ENCODE data around the gene ZBTB2.
"Not testable (repeated sequence)": the region's sequence is repeated elsewhere in the genome, so short reads cannot be mapped to it uniquely, and the experiment has no call there.

The ZBTB2 gene

GRCh38 chr6:151399679-151400078 is 8.3 kb upstream of the ZBTB2 start:
- no peak for DNase-seq

DNA sequence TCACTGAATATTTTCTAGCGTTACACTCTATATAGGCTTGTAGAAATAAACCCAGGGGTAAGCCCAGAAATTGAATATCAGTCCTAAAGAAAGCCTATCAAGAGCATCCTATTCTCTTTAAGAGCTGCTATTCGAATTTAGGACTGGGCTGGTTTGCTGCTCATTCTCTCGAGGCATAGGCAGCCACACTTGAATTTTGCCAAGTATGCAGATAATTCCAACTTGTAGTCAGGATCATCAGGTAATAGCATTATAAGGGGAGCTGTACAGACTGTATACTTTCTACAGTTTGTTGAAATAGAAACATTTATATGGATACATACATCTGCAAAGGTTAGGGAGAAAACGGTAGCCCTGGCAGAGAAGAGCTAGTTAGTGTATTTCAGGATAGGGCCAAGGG is 2.1 kb upstream of the ZBTB2 start:
- DNase-seq, result no peak

GRCh38 chr6:151392427-151392826 is 1.1 kb upstream of the ZBTB2 start:
- no peak for DNase-seq

GRCh38 chr6:151390851-151391470 is 398 bp downstream of the ZBTB2 start:
- no peak for DNase-seq

- DNase-seq, result peak; percentile 76
Observed at GRCh38 chr6:151390276-151390850, 996 bp downstream of the ZBTB2 start.

DNA sequence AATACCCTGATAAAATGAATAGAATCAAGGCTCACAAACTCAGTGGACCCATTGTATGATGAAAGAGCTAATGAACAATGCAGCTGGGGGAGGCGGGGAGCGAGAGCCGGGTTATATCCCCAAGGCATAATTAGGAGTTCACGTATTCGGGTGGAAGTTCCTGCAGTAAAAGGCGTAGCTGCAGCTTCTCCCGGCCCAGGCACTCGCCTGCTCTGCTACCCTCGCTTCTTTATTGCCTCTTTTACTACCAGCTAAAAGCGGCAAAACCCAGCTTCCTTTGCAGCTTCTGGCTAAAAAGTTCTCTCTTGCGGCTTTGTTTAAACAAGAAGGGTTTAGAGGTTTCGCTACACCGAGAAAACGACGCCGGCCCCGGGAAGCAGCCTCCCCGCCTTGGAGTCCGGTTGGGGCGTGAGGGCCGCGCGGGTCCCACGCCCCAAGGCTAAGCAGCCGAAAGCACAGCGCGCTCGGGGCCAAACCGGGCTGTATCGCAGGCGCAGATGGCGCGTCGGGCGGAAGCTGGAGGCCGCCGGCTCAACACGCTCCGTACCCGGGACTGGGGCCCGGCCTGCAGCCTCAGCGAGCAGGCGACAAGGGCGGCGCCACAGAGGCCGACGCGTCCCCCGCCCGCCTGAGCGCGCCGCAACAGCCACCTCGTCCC is 1.6 kb downstream of the ZBTB2 start:
- peak; percentile 76 for DNase-seq

DNA sequence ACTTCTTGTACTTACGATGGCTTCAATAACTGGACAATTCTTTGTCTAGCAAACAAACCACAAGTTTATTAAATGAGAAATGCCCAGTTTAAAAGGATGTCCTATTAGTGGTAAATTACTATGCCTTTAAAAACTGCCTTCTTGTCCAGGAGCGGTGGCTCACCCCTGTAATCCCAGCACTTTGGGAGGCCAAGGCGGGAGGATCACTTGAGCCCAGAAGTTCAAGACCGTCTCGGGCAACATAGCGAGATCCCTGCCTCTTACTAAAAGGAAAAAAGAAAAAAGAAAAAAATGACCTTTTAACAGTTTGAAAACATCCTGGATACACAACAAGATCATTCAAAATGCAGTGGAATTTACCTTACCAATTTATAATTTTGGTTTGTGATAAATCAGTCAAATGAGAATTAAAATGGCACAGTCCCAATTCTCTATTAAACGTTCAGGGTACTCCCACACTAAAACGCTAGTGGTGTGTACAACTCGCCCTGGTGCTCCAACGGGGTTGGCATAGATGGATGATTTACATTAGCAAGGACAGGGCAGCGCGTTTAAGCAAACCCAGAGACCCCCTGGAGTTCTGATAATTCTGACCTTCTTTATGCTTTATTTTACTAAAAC is 2.3 kb downstream of the ZBTB2 start:
- DNase-seq, result no peak

DNA sequence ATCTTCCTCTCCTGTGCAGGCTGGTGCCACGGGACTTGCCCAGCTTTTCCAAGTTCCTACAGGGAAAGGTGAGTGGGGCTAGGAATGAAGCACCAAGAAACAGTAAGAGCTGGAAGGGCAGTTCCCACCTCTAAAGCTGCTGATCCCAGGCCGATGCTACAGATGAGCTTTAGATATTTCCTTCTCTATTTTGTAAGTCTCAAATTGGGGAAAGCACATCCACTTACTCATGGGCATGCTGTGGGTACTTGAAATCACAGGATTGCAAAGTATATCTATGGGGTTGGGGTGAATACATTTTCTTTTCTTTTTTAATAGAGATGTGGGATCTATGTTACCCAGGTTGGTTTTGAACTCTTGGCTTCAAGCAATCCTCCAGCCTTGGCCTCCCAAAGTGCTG is 3.1 kb downstream of the ZBTB2 start:
- no peak for DNase-seq

GRCh38 chr6:151387175-151387970 is 4.0 kb downstream of the ZBTB2 start:
- DNase-seq, result no peak

DNA sequence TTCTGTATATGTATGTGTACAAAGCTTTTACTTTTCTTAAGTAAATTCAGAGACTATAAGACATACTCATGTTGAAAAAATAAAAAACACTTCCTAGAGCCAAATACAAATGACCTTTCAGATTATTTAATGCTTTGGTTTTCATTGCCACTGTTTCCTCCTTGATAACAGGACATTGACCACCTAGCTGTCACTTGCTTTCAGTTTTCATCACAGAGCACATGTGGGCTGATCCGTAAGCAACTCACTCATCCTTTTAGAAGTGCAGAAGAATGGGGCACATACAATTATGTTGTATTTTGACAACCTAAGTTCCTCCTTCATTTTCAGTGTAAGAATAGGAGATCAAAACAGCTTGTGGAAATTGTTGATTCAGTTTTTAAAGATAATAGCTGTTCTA is 6.2 kb downstream of the ZBTB2 start:
- no peak for DNase-seq

DNA sequence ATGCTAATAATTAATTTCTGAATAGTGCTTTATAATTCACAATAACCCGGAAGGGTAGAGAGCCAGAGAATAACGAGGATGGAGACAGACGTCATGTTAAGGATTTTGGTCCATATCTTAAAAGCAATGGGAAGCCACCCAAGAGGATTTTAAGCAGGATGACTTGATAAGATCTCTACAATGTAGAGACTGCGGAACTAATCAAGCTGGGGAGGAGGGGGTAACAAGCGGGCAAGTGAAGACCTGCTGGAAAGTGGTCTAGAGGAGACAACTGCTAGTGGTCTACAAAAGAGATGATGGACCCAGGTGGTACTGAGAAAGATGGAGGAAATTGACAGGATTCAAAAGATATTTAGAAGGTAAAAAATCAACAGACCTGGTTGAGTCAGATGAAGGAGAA is 7.2 kb downstream of the ZBTB2 start:
- no peak for DNase-seq

- not testable (repeated sequence) for DNase-seq
Observed at GRCh38 chr6:151382631-151383030, 8.7 kb downstream of the ZBTB2 start.

GRCh38 chr6:151381722-151382121 is 9.6 kb downstream of the ZBTB2 start:
- DNase-seq, result no peak

DNA sequence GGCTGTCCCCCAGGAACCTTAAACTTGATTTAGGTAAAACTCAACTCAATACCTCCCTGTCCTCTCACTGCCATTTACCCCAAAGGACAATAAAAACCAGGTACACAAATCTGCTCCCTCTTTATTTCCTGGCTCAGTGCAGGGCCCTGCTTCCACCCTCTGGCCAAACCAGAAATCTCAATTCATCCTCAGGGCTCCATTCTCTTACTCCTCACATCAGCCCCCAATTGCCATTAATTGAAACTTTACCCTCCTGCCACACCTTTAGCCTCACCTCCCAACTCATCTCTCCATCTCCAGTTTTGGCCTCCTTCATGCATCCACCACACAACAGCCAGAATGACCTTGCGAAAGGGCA is 10.5 kb downstream of the ZBTB2 start:
- DNase-seq, result no peak

- DNase-seq, result no peak
Observed at GRCh38 chr6:151379933-151380847, 11.2 kb downstream of the ZBTB2 start.

DNA sequence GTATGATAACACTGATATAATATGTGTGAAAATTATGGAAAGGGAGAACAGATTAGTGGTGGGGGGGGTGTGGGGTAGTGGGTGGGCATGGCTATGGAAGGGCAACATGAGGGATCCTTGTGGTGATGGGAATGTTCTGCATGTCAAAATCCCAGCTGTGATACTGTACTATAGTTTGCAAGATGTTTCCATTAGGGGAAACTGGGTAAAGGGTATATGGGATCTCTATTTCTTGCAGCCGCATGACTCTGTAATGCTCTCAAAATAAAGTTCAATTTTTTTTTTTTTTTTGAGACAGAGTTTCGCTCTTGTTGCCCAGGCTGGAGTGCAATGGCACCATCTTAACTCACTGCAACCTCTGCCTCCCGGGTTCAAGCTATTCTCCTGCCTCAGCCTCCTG is 14.3 kb downstream of the ZBTB2 start:
- DNase-seq, result no peak

DNA sequence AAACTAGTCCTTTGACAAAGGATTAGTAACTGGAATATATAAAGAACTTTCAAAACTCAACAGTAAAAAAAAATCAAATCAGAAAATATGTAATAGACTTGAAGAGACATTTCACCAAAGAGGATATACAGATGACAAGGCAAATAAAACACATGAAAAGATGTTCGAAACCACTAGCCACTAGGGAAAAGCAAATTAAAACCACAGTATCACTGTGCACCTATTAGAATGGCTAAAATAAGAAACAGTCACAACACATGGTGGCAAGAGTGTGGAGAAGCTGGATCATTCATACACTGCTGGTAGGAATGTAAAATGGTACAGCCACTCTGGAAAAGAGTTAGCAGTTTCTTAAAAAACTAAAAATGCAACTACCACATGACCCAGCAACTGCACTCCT is 14.9 kb downstream of the ZBTB2 start:
- no peak for DNase-seq

DNA sequence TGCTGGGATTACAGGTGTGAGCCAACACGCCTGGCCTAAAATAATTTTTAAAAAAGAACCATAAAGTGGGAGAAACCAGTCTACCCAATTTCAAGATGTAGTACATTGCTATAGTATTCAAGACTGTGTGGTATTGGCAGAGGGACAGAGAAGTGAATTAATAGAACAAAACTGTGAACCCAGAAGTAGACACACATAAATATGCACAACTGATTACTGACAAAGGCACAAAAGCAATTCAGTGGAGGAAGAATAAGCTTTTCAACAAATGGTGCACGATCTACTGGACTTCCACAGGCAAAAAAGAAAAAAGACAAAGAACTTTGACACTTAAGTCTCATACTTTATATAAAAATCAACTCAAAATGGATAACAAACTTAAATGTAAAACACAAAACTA is 15.5 kb downstream of the ZBTB2 start:
- DNase-seq, result no peak

- DNase-seq, result no peak
Observed at GRCh38 chr6:151374036-151374683, 17.2 kb downstream of the ZBTB2 start.

DNA sequence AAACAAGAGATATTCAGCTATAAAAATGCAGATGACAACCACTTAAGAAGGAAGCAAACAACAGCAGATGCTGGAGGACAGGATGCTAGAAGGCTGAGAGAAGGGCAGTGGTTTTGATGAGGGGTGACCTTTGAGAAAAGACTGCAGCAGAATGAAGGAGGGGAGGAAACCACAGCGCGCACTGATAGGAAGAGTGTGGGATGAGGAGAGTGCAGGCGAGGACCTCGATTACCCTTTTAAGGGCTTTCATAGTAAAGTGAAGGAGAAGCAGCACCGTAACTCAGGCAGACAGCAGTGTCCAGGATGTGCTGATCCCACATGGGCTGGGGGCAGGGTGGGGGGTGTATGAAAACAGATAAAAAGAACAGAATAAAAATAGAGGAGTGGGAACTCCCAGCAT is 19.2 kb downstream of the ZBTB2 start:
- no peak for DNase-seq

- DNase-seq, result no peak
Observed at GRCh38 chr6:151370509-151371078, 20.8 kb downstream of the ZBTB2 start.
